Heart left ventricle (tissue), 13 donors: Measurements from ENCODE around the gene TPX2.

Experiments
- CTCF ChIP-seq, 12 donors: fragments of 200-600 bp; sonication (generic) in 4 of 12; IDR thresholded peaks; one replicate each; pipeline versions ENCODE4 v1.5.0 to v1.8.0; 2018 to 2022; ENCODE audit warnings: antibody characterized with exemption in 12 of 12, mild to moderate bottlenecking in 5 of 12
- POLR2A ChIP-seq, 2 donors: fragments of 450-650 bp; IDR thresholded peaks; one replicate each; pipeline ENCODE4 v1.6.1; 2017; ENCODE audit warnings: antibody characterized with exemption in 2 of 2, mild to moderate bottlenecking in 2 of 2, moderate library complexity in 2 of 2
- donor health status: ischemic (EF 13 %, LVEDD 7.1; RV severe dilation, severe dysfunction).
- donor health status: DM: no; HTN: yes; CAD: no.
- donor health status: DM: no; HTN: no; CAD: no.
- donor health status: ischemic (EF 25% LVEDD 6.9; RV normal size, moderate dysfunction).
- donor health status: ischemic (EF 25% LVEDD 5.7; RV mildly dilated, moderate dysfunction).
- donor health status: ischemic (EF 35%, LVEDD 5.7; RV mildly dilated, moderate dysfunction).
- donor health status: nonischemic (EF 11% LVEDD 7.7; RV severe dilation, severe dysfunction).
- donor health status: DM: yes; HTN: yes; CAD: no.
- donor health status: PGD.
- donor health status: ischemic (EF 29% LVEDD 5.4; RV normal size, mild dysfunction).
- donor health status: nonischemic (EF 23%, LVEDD 6.1; RV moderate dilation, normal function).

- TF ChIP-seq CTCF (IDR thresholded peaks at IDR 0.05) (no peak), POLR2A (IDR thresholded peaks at IDR 0.05) (no peak)
These were observed 78.4 kb downstream of the TPX2 start for GRCh38 chr20:31817461-31817860.
